Keratinocyte (primary cell): ENCODE data around the gene TEX38.

Source experiments
- CTCF ChIP-seq, 3 experiments: IDR thresholded peaks in 1 of 3; conservative IDR thresholded peaks in 1 of 3; optimal IDR thresholded peaks in 1 of 3; 2 replicates in 2 of 3; 3 replicates in 1 of 3; pipeline versions ENCODE3 to v1.5.1; 2011; ENCODE audit warnings: low read length in 3 of 3, mild to moderate bottlenecking in 3 of 3, moderate library complexity in 2 of 3, control low read depth in 1 of 3, inconsistent platforms in 1 of 3; ENCODE audit not compliant: insufficient read depth in 2 of 3; ENCODE audit errors: extremely low read depth in 1 of 3
- EZH2 ChIP-seq: IDR thresholded peaks from one replicate; pipeline ENCODE4 v1.6.1; 2012; ENCODE audit warnings: inconsistent platforms, mild to moderate bottlenecking, low read length, moderate library complexity

- TF ChIP-seq CTCF (optimal IDR thresholded peaks at IDR 0.05 in 1 of 3, IDR thresholded peaks at IDR 0.05 in 1 of 3, conservative IDR thresholded peaks at IDR 0.05 in 1 of 3; ENCODE audit: extremely low read depth in 1 of 3, insufficient read depth in 2 of 3, low read length in 3 of 3) = no peak
- TF ChIP-seq EZH2 = no peak
These were observed 4.1 kb downstream of the TEX38 start for GRCh38 chr1:46675549-46676314.
